HG02870 (cell line): ENCODE results near the gene RNF183.
"Not testable (repeated sequence)": the region's sequence is repeated elsewhere in the genome, so short reads cannot be mapped to it uniquely, and the experiment has no call there.

ENCODE experiments used
- ATAC-seq: cut with Tn5 transposase; IDR thresholded peaks from one replicate; pipeline ENCODE4 v1.9.1; 2021; ENCODE audit warnings: mild to moderate bottlenecking, moderate library complexity; ENCODE audit not compliant: unreplicated experiment

The RNF183 gene

GRCh38 chr9:113275157-113276131, 27.7 kb downstream of the RNF183 start, which contains the start of the genes CDC26 and PRPF4:
TSS of gene CDC26 (minus strand) at chr9:113275572. CDS start at chr9:113272507, 3,065 bp downstream.
TSS of gene PRPF4 (plus strand) at chr9:113275658. CDS start at chr9:113275744, 86 bp downstream.
- peak; percentile 96 for ATAC-seq

DNA sequence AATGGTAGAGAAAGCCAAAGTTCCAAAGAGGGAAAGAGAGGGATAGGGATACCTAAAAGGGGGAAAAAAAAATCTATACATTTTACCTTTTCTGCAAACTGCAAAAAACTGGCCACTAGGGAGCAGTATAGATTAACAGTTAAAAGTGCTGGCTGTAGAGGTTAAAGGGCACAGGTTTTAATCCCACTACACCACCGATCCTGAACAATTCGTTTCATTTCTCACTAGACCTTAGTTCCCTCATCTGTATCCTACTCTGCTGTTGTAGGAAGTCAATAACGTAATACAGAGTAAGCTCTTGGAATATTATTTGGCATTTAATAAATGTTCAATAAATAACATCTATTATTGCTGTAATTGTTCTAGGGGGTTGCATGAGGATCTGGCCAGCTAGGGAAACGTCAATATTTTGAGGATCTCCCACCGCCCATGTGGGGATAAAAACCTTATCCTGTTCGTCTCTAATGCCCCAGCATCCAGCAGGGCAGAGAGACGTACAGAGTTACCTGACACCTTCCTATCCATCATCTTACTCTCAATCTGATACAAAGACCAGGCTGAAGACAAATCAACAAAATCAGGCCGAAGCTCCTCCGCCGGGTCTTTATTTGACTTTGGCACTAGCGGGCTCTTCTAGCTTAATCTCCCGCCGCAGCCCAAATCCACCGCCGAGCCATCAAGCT, 28.6 kb downstream of the RNF183 start:
- peak; percentile 2 for ATAC-seq

DNA sequence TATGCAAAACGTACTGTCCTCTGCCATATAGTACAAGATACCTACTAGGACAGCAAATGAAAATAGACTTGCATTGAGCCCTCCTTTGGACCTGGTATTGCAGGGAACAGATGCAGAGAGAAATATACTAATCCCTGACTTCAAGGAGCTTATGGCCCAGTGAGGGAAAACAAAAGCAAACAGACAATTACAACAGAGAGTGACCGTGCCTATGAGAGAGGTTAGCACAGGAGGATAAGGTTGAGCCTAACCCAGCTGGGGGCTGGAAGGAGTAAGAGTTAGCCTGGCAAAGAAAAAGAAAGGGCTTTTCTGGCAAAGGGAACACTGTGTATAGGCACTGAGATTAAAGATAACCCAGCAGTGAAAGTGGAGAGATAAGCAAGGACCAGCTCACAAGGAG, 33.3 kb downstream of the RNF183 start:
- no peak for ATAC-seq

GRCh38 chr9:113269355-113269754, 33.8 kb downstream of the RNF183 start:
- no peak for ATAC-seq

GRCh38 chr9:113267911-113268566, 35.1 kb downstream of the RNF183 start:
- no peak for ATAC-seq

GRCh38 chr9:113266174-113266573, 37.0 kb downstream of the RNF183 start:
- ATAC-seq, result no peak

GRCh38 chr9:113261917-113262671, 41.1 kb downstream of the RNF183 start:
- ATAC-seq, result no peak

GRCh38 chr9:113258282-113258681, 44.9 kb downstream of the RNF183 start:
- no peak for ATAC-seq

DNA sequence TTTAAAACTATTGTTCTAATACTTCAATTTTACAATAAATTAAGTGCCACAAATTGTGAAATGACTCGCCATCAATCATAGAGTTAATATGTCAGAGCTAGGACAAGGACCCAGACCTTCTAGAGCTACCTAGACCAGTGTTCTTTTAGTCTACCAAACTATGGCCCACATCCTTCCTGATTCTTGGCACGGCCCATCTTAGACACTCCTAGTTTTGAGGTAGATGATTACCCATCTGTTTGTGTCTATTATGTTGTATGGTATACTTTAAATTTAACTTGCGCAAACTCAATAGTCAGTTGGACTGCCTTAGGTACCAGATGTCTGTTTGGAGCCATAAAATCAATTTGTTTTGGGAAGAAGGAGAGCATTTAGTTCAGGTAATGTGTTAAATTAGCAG, 45.3 kb downstream of the RNF183 start:
- no peak for ATAC-seq

DNA sequence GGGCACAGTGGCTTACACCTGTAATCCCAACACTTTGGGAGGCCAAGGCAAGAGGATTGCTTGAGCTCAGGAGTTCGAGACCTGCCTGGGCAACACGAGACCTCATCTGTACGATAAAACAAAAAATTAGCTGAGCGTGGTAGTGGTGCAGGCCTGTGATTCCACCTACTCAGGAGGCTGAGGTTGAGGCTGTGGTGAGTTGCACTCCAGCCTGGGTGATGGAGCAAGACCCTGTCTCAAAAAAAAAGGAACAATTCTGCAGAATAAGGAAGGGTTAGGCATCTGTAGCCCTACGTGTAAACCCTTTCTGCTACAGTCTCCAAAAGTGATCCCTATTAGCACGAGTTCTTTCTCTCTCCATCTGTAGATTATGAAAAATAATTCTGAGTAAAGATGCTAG, 47.7 kb downstream of the RNF183 start:
- no peak for ATAC-seq

GRCh38 chr9:113254991-113255390, 48.2 kb downstream of the RNF183 start:
- no peak for ATAC-seq

DNA sequence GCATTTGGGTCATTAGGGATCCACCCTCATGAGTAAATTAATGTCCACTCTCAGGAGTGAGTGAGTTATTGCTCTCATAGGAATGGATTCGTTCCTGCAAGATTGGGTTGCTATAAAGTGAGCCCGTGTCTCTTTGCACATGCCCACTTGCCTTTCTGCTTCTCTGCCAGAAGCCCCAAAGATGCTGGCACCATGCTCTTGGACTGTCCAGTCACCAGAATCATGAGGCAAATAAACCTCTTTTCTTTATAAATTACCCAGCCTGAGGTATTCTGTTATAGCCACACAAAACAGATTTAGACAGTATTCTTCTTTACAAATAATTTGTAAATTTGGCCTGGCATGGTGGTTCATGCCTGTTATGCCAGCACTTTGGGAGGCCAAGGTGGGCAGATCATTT, 52.4 kb downstream of the RNF183 start:
- ATAC-seq, result no peak

DNA sequence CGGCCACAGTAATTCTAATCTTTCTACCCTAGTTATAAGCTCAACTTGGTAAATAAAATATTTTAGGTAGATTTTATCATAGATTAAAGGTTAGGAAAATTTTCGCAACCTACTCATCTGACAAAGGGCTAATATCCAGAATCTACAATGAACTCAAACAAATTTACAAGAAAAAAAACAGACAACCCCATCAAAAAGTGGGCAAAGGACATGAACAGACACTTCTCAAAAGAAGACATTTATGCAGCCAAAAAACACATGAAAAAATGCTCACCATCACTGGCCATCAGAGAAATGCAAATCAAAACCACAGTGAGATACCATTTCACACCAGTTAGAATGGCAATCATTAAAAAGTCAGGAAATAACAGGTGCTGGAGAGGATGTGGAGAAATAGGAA, 53.5 kb downstream of the RNF183 start:
- ATAC-seq, result not testable (repeated sequence)

GRCh38 chr9:113247640-113248039, 55.5 kb downstream of the RNF183 start:
- ATAC-seq, result no peak
